ENCODE measurements around the gene GRIFIN. TPM values are rescaled to one million over a fixed set of nuclear protein-coding genes. Genes with fewer than 3 reads are reported as not detected.
"Not testable (repeated sequence)": the region's sequence is repeated elsewhere in the genome, so short reads cannot be mapped to it uniquely, and the experiment has no call there.

GRIFIN gene
- total RNA-seq, 2 experiments from 2014 or later = not detected

- POLR2A ChIA-PET = interaction anchor here (1.1 kb wide), 1 partner anchor 17 kb away, joined by 8 read pairs; no protein-coding TSS in a partner anchor
- H3K4me1 Mint-ChIP-seq = peaks cover 1% of the 10 kb centered on the region
Observed at GRCh38 chr7:2468227-2468626, 8.0 kb downstream of the GRIFIN start.

GRCh38 chr7:2466675-2467074 lies 9.5 kb downstream of the GRIFIN start:
- H3K9me3 Mint-ChIP-seq = no peaks in the 10 kb centered on the region
- H3K27ac Mint-ChIP-seq = no peak overlapping the region
- H3K27me3 Mint-ChIP-seq = peaks cover 15% of the 10 kb centered on the region
- no peak overlapping the region for H3K4me3 Mint-ChIP-seq
- H3K36me3 Mint-ChIP-seq (ENCODE audit: low read depth) = no peaks in the 10 kb centered on the region
- POLR2A ChIA-PET = no interaction called here
- CTCF ChIA-PET = interaction anchor here (0.6 to 6.1 kb wide), 3 partner anchors 15 to 214 kb away, joined by 3 to 87 read pairs (median 3); no protein-coding TSS in a partner anchor
- no peak for DNase-seq
- H3K4me1 Mint-ChIP-seq = peaks cover 1% of the 10 kb centered on the region

More at GRCh38 chr7:2468227-2468626, 8.0 kb downstream of the GRIFIN start:
- H3K4me3 Mint-ChIP-seq = no peak overlapping the region
- peaks cover 15% of the 10 kb centered on the region for H3K27me3 Mint-ChIP-seq
- H3K9me3 Mint-ChIP-seq = no peaks in the 10 kb centered on the region
- H3K36me3 Mint-ChIP-seq (ENCODE audit: low read depth) = no peaks in the 10 kb centered on the region
- CTCF ChIA-PET = interaction anchor here (0.5 to 6.1 kb wide), 21 partner anchors 9 to 230 kb away, joined by 3 to 87 read pairs (median 4); no protein-coding TSS in a partner anchor
- DNase-seq = no peak
- no peak overlapping the region for H3K27ac Mint-ChIP-seq

- Mint-ChIP-seq H3K4me1 (peaks cover 1% of the 10 kb centered on the region), H3K9me3 (no peaks in the 10 kb centered on the region), H3K36me3 (ENCODE audit: low read depth) (no peaks in the 10 kb centered on the region), H3K27ac (no peak overlapping the region), H3K27me3 (peaks cover 15% of the 10 kb centered on the region), H3K4me3 (no peak overlapping the region)
- ChIA-PET CTCF (interaction anchor here (6.1 kb wide), 1 partner anchor 15 kb away, joined by 87 read pairs; no protein-coding TSS in a partner anchor), POLR2A (no interaction called here)
- DNase-seq = no peak
Observed at GRCh38 chr7:2465928-2466327, 10.3 kb downstream of the GRIFIN start.

DNA sequence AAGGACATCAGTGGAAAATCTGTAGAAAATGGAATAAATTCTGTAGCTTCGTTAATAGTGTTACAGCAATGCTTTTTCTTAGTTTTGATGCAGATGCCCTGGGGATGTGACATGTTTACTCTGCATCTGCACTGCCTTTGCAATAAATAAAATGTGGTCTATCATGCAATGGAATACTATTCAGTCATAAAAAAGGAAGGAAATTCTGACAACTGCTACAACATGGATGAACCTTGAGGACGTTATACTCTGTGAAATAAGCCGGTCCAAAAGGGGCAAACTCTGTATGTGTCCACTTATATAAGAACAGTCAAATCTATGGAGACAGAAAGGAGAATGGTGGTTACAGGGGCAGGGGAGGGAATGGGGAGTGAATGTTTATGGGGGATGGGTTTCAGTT lies 13.5 kb downstream of the GRIFIN start:
- Mint-ChIP-seq H3K36me3 (ENCODE audit: low read depth) (no peaks in the 10 kb centered on the region), H3K9me3 (no peaks in the 10 kb centered on the region), H3K4me3 (no peak overlapping the region), H3K27ac (no peak overlapping the region), H3K4me1 (peaks cover 10% of the 10 kb centered on the region), H3K27me3 (peaks cover 4% of the 10 kb centered on the region)
- no peak for DNase-seq
- POLR2A ChIA-PET = no interaction called here
- CTCF ChIA-PET = no interaction called here

DNA sequence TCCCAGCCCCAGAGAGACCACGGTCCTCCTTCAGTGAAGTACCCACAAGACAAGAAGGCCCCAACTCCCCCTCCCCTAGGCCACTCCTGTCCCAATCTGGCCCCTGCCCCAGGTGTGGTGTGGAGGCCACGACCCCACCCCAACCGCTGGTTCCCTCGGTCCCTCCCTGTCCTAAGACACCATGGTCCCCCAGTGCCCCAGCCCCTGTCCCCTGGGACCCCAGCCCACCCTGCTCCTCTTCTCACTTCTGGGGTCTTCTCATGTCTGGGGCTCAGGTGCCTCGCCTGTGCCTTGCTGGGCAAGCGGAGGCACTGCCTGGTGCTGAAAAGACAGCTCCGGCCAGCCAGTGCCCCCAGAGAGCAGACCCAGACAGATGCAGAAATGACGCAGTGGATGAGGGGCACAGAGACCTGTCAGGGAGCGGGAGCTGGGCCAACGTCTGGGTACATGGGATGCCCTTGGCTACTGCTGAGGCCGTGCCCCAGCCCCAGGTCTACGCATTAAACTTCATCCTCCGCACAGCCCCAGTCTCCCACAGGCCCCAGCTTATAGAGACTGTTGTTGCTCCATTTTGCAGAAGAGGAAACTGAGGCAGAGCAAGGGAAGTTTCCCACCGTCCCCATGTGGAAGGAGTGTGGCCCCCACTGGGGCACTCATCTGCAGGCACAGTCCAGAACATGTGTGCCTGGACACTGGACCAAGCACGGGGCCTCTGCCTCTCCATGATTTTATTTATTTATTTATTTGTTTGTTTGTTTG lies 14.8 kb downstream of the GRIFIN start:
- ChIA-PET POLR2A (no interaction called here), CTCF (interaction anchor here (0.5 kb wide), 1 partner anchor 8 kb away, joined by 3 read pairs; no protein-coding TSS in a partner anchor)
- H3K4me3 Mint-ChIP-seq = no peak overlapping the region
- H3K9me3 Mint-ChIP-seq = no peaks in the 10 kb centered on the region
- H3K4me1 Mint-ChIP-seq = peaks cover 18% of the 10 kb centered on the region
- no peaks in the 10 kb centered on the region for H3K36me3 Mint-ChIP-seq (ENCODE audit: low read depth)
- H3K27me3 Mint-ChIP-seq = peaks cover 4% of the 10 kb centered on the region
- DNase-seq = no peak
- H3K27ac Mint-ChIP-seq = no peak overlapping the region

DNA sequence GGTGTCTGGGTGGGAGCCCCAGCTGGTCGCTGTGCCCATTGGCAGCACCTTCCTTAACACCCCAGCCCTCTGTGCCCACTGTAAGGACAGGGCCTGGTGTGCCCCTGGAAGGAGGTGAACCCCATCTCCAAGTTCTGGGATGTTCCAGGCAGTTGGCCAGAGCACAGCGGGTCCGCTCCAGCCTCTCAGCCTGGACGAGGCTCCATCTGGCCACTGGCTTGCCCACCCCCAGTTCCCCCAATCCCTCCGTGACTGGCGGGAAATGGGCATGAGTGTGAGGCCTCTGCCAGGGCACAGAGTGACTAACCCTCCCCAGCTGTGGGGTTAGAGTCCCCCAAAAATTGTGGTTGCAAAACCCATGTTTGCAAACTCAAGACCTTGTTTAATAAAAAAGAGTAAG lies 15.6 kb downstream of the GRIFIN start:
- Mint-ChIP-seq H3K4me3 (no peak overlapping the region), H3K36me3 (ENCODE audit: low read depth) (no peaks in the 10 kb centered on the region), H3K9me3 (no peaks in the 10 kb centered on the region), H3K4me1 (peaks cover 18% of the 10 kb centered on the region), H3K27ac (no peak overlapping the region), H3K27me3 (no peaks in the 10 kb centered on the region)
- DNase-seq = no peak
- POLR2A ChIA-PET = no interaction called here
- CTCF ChIA-PET = interaction anchor here (0.9 kb wide), 1 partner anchor 10 kb away, joined by 3 read pairs; no protein-coding TSS in a partner anchor

- ChIA-PET CTCF (interaction anchor here (0.9 kb wide), 1 partner anchor 11 kb away, joined by 3 read pairs; no protein-coding TSS in a partner anchor), POLR2A (no interaction called here)
- peaks cover 18% of the 10 kb centered on the region for H3K4me1 Mint-ChIP-seq
- H3K9me3 Mint-ChIP-seq = no peaks in the 10 kb centered on the region
- H3K27ac Mint-ChIP-seq = no peak overlapping the region
- peaks cover under 1% of the 10 kb centered on the region for H3K27me3 Mint-ChIP-seq
- H3K36me3 Mint-ChIP-seq (ENCODE audit: low read depth) = no peaks in the 10 kb centered on the region
- no peak overlapping the region for H3K4me3 Mint-ChIP-seq
- no peak for DNase-seq
Observed at GRCh38 chr7:2460188-2460587, 16.0 kb downstream of the GRIFIN start.

DNA sequence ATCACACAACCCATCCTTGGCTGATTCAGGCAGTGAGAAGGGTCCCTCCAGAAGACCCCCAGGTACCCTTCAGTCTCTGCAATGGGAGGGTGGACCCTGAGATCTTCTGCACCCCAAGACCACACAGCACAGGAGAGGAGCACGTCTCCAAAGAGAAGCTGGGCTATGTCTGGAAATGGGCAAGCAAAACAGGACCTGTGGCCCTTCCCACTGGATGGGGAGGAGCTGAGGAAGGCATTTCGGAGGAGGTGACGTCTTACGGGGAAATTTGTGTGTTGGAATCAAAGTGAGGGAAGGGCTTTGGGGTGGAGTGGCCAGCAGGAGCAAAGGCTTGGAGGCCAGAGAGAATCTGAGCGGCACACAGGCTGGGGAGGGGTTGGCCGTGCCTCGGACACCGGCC lies 16.5 kb downstream of the GRIFIN start:
- Mint-ChIP-seq H3K27me3 (peaks cover 3% of the 10 kb centered on the region), H3K9me3 (no peaks in the 10 kb centered on the region), H3K36me3 (ENCODE audit: low read depth) (no peaks in the 10 kb centered on the region), H3K4me3 (no peak overlapping the region), H3K4me1 (peaks cover 18% of the 10 kb centered on the region), H3K27ac (no peak overlapping the region)
- DNase-seq = no peak
- POLR2A ChIA-PET = interaction anchor here (1.0 kb wide), 1 partner anchor 33 kb away, joined by 3 read pairs; no protein-coding TSS in a partner anchor
- CTCF ChIA-PET = interaction anchor here (0.9 kb wide), 1 partner anchor 11 kb away, joined by 3 read pairs; no protein-coding TSS in a partner anchor

DNA sequence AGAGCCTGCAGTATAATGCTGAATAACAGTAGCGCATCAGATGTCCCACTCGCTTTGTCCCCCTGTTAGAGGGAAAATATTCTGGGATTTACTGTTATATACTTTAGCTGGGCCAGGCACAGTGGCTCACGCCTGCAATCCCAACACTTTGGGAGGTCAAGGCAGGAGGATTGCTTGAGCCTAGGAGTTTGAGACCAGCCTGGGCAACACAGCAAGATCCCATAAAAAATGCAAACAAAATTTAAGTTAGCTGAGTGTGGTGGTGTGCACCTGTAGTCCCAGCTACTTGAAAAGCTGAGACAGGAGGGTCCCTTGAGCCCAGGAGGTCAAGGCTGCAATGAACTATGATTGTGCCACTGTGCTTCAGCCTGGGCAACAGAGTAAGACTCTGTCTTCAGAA lies 22.3 kb downstream of the GRIFIN start:
- H3K4me1 Mint-ChIP-seq = peaks cover 25% of the 10 kb centered on the region
- H3K4me3 Mint-ChIP-seq; H3K27ac Mint-ChIP-seq; H3K9me3 Mint-ChIP-seq; DNase-seq; POLR2A ChIA-PET; H3K27me3 Mint-ChIP-seq; H3K36me3 Mint-ChIP-seq (ENCODE audit: low read depth): not testable (repeated sequence)
- CTCF ChIA-PET = interaction anchor here (1.2 to 7.0 kb wide), 2 partner anchors 15 to 256 kb away, joined by 3 to 87 read pairs; no protein-coding TSS in a partner anchor

DNA sequence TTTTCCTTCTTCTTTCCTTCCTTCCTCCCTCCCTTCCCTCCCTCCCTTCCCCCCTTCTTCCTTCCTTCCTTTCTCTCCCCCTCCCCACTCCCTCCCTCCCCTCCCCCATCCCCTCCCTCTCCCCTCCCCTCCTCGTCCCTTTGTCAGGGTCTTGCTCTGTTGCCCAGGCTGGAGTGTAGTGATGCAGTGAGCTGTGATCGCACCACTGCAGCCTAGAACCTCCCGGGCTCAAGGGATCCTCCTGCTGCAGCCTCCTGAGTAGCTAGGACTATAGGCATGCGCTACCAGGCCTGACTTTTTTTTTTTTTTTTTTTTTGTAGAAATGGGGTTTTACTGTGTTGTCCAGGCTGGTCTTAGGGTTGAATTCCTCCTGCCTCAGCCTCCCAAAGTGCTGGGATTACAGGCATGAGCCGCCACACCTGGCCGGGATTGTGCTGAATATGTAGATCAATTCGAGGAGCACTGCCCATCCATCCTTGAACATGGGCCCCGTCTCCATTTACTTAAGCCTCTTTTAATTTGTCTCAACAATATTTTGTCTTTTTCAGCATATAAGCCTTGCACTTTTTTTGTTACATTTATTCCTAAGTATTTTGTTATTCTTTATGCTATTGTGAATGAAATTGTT lies 23.4 kb downstream of the GRIFIN start:
- Mint-ChIP-seq H3K27me3 (peaks cover 5% of the 10 kb centered on the region), H3K4me3 (no peak overlapping the region), H3K27ac (no peak overlapping the region), H3K9me3 (no peaks in the 10 kb centered on the region), H3K36me3 (ENCODE audit: low read depth) (no peaks in the 10 kb centered on the region), H3K4me1 (peaks cover 15% of the 10 kb centered on the region)
- ChIA-PET CTCF (interaction anchor here (1.2 to 7.0 kb wide), 6 partner anchors 16 to 257 kb away, joined by 3 to 87 read pairs (median 3); no protein-coding TSS in a partner anchor), POLR2A (interaction anchor here (1.4 kb wide), 1 partner anchor 18 kb away, joined by 3 read pairs; no protein-coding TSS in a partner anchor)
- no peak for DNase-seq

- Mint-ChIP-seq H3K36me3 (ENCODE audit: low read depth) (no peaks in the 10 kb centered on the region), H3K27ac (no peak overlapping the region), H3K4me1 (peaks cover 11% of the 10 kb centered on the region), H3K27me3 (peaks cover 5% of the 10 kb centered on the region), H3K9me3 (no peaks in the 10 kb centered on the region), H3K4me3 (no peak overlapping the region)
- ChIA-PET CTCF (interaction anchor here (0.6 to 7.0 kb wide), 7 partner anchors 17 to 258 kb away, joined by 3 to 87 read pairs (median 3); no protein-coding TSS in a partner anchor), POLR2A (interaction anchor here (1.0 to 1.5 kb wide), 4 partner anchors 18 to 229 kb away, joined by 3 to 5 read pairs (median 3); no protein-coding TSS in a partner anchor)
- DNase-seq = no peak
Observed at GRCh38 chr7:2452074-2452507, 24.1 kb downstream of the GRIFIN start.

DNA sequence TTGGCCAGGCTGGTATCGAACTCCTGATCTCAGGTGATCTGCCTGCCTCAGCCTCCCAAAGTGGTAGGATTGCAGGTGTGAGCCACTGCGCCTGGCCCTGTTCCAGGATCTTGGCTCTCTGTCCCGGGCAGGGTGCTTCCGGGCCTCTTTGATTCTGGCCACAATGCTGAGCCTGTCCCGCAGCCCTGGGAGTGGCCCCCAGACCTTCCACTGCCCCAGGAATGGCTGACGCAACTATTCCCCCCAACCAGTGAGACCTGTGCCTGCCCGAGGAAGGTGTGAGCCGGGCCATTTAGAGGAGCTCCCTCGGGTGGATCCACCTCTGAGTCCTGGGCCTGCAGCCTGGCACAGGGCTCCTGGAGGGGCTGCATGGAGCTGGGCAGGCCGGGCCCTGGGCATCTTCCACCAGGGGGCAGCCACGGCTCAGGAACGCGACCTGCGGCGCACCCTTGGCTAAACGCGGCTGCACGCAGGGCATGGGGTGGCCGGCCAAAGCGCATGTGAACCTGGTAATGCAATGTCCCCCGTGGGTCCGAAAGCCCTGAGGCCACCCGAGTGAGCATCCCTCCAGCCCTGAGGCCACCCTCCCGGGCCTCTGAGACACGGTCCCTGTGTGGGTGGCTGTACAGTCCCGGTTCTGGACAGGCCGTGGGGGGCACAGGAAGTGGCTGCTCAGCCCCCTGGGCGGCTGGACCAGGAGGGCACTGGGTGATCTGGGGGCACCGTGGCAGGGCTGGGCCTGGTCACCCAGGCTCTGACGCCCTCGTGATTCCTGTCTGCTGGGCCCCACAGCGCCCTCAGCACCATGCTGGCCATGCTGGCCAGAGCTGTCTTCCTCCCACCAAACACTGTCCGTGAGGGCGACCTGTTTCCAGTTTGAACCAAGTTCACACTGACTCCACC lies 24.8 kb downstream of the GRIFIN start:
- Mint-ChIP-seq H3K9me3 (no peaks in the 10 kb centered on the region), H3K4me3 (no peak overlapping the region), H3K4me1 (peaks cover 7% of the 10 kb centered on the region)

More for the DNA sequence above, 24.8 kb downstream of the GRIFIN start:
- Mint-ChIP-seq H3K27ac (no peak overlapping the region), H3K36me3 (ENCODE audit: low read depth) (no peaks in the 10 kb centered on the region), H3K27me3 (peaks cover 5% of the 10 kb centered on the region)
- CTCF ChIA-PET = interaction anchor here (0.6 to 7.0 kb wide), 11 partner anchors 18 to 264 kb away, joined by 3 to 87 read pairs (median 4); no protein-coding TSS in a partner anchor
- POLR2A ChIA-PET = interaction anchor here (1.0 to 1.7 kb wide), 5 partner anchors 17 to 230 kb away, joined by 3 to 8 read pairs (median 3); no protein-coding TSS in a partner anchor
- DNase-seq = peak; percentile 77

Measured in activated CD4-positive, alpha-beta memory T cell treated with anti-CD3 and anti-CD28 coated beads, Interleukin-2, amount 10 ng/mL, durations not matched to agents 7 days and 5 days (primary cell).